Gastrocnemius medialis (tissue), 4 donors: ENCODE data around the gene GDF9.

ENCODE experiments used
- CTCF ChIP-seq, 5 experiments: fragments of 450-650 bp in 3 of 5; fragments of 200-600 bp in 2 of 5; sonication (generic) in 2 of 5; IDR thresholded peaks in 4 of 5; conservative IDR thresholded peaks in 1 of 5; 1 replicate in 4 of 5; 2 replicates in 1 of 5; pipeline ENCODE4 v1.5.1; 2016 to 2019; ENCODE audit warnings: antibody characterized with exemption in 5 of 5, mild to moderate bottlenecking in 3 of 5, moderate library complexity in 3 of 5
- POLR2A ChIP-seq, 2 donors: fragments of 450-650 bp; IDR thresholded peaks; one replicate each; pipeline ENCODE4 v1.6.1; 2017; ENCODE audit warnings: antibody characterized with exemption in 2 of 2, mild to moderate bottlenecking in 2 of 2, moderate library complexity in 2 of 2

GRCh38 chr5:132884548-132884947, 18.3 kb upstream of the GDF9 start:
- no peak for TF ChIP-seq CTCF (IDR thresholded peaks at IDR 0.05 in 4 of 5, conservative IDR thresholded peaks at IDR 0.05 in 1 of 5)
- no peak for TF ChIP-seq POLR2A (IDR thresholded peaks at IDR 0.05)
